ENCODE results near the gene DMBX1.

- TF ChIP-seq HCFC1 (IDR thresholded peaks at IDR 0.05; ENCODE audit: low read depth, low read length) (no peak), ZKSCAN1 (IDR thresholded peaks at IDR 0.05; ENCODE audit: low read length) (no peak), ZNF274 (CRISPR knock-in tag; IDR thresholded peaks at IDR 0.05) (no peak), GMEB2 (CRISPR knock-in tag; IDR thresholded peaks at IDR 0.05; ENCODE audit: low read depth) (no peak), U2AF2 (IDR thresholded peaks at IDR 0.05; ENCODE audit: low read depth, low read length) (no peak), SATB2 (CRISPR knock-in tag; IDR thresholded peaks at IDR 0.05) (no peak)
- TF ChIP-seq, protein P1, sequence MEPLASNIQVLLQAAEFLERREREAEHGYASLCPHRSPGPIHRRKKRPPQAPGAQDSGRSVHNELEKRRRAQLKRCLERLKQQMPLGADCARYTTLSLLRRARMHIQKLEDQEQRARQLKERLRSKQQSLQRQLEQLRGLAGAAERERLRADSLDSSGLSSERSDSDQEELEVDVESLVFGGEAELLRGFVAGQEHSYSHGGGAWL (CRISPR knock-in tag; IDR thresholded peaks at IDR 0.05): no peak
- TF ChIP-seq, protein P2, sequence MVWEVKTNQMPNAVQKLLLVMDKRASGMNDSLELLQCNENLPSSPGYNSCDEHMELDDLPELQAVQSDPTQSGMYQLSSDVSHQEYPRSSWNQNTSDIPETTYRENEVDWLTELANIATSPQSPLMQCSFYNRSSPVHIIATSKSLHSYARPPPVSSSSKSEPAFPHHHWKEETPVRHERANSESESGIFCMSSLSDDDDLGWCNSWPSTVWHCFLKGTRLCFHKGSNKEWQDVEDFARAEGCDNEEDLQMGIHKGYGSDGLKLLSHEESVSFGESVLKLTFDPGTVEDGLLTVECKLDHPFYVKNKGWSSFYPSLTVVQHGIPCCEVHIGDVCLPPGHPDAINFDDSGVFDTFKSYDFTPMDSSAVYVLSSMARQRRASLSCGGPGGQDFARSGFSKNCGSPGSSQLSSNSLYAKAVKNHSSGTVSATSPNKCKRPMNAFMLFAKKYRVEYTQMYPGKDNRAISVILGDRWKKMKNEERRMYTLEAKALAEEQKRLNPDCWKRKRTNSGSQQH (CRISPR knock-in tag; IDR thresholded peaks at IDR 0.05; ENCODE audit: low read depth): no peak
Measured at GRCh38 chr1:46510998-46511365, 21.3 kb downstream of the DMBX1 start.
